ENCODE measurements around the gene ZDHHC14.

ZDHHC14 gene

GRCh38 chr6:157520117-157520406, 139.1 kb downstream of the ZDHHC14 start:
- no peak for FAIRE-seq

- FAIRE-seq: no peak
Measured at GRCh38 chr6:157520596-157521361, 139.8 kb downstream of the ZDHHC14 start.

GRCh38 chr6:157521362-157522335, 140.7 kb downstream of the ZDHHC14 start:
- FAIRE-seq: no peak

- FAIRE-seq: no peak
Measured at GRCh38 chr6:157522472-157522871, 141.5 kb downstream of the ZDHHC14 start.

- no peak for FAIRE-seq
Measured at GRCh38 chr6:157524735-157525134, 143.7 kb downstream of the ZDHHC14 start.

GRCh38 chr6:157525292-157525889, 144.4 kb downstream of the ZDHHC14 start:
- FAIRE-seq: no peak

GRCh38 chr6:157525918-157526425, 145.0 kb downstream of the ZDHHC14 start:
- no peak for FAIRE-seq

GRCh38 chr6:157527471-157527907, 146.5 kb downstream of the ZDHHC14 start:
- no peak for FAIRE-seq

GRCh38 chr6:157528931-157529653, 148.1 kb downstream of the ZDHHC14 start:
- no peak for FAIRE-seq

- no peak for FAIRE-seq
Measured at GRCh38 chr6:157529654-157530039, 148.7 kb downstream of the ZDHHC14 start.

GRCh38 chr6:157530126-157530525, 149.1 kb downstream of the ZDHHC14 start:
- no peak for FAIRE-seq

- FAIRE-seq: no peak
Measured at GRCh38 chr6:157530724-157531168, 149.8 kb downstream of the ZDHHC14 start.

- FAIRE-seq: no peak
Measured at GRCh38 chr6:157531169-157531985, 150.4 kb downstream of the ZDHHC14 start.

- no peak for FAIRE-seq
Measured at GRCh38 chr6:157531986-157532365, 151.0 kb downstream of the ZDHHC14 start.

- FAIRE-seq: no peak
Measured at GRCh38 chr6:157533048-157533871, 152.3 kb downstream of the ZDHHC14 start.

- no peak for FAIRE-seq
Measured at GRCh38 chr6:157534134-157534871, 153.3 kb downstream of the ZDHHC14 start.

GRCh38 chr6:157534977-157535339, 154.0 kb downstream of the ZDHHC14 start:
- FAIRE-seq: no peak

GRCh38 chr6:157535340-157536222, 154.6 kb downstream of the ZDHHC14 start:
- no peak for FAIRE-seq

GRCh38 chr6:157536223-157536545, 155.2 kb downstream of the ZDHHC14 start:
- peak; percentile 97 for FAIRE-seq
